SKM-1 treated with dmso at 0.1 percent for 144 hours (cell line): ENCODE results near the gene CFAP99.

Experiments used
- DNase-seq: peaks from one replicate; lab custom pipeline; 2025; ENCODE audit not compliant: unreplicated experiment; lab: John Stamatoyannopoulos, UW

Gene CFAP99

GRCh38 chr4:2390146-2390545 lies 28.6 kb upstream of the CFAP99 start:
- no peak for DNase-seq

GRCh38 chr4:2390784-2391421 lies 27.9 kb upstream of the CFAP99 start:
- no peak for DNase-seq

DNA sequence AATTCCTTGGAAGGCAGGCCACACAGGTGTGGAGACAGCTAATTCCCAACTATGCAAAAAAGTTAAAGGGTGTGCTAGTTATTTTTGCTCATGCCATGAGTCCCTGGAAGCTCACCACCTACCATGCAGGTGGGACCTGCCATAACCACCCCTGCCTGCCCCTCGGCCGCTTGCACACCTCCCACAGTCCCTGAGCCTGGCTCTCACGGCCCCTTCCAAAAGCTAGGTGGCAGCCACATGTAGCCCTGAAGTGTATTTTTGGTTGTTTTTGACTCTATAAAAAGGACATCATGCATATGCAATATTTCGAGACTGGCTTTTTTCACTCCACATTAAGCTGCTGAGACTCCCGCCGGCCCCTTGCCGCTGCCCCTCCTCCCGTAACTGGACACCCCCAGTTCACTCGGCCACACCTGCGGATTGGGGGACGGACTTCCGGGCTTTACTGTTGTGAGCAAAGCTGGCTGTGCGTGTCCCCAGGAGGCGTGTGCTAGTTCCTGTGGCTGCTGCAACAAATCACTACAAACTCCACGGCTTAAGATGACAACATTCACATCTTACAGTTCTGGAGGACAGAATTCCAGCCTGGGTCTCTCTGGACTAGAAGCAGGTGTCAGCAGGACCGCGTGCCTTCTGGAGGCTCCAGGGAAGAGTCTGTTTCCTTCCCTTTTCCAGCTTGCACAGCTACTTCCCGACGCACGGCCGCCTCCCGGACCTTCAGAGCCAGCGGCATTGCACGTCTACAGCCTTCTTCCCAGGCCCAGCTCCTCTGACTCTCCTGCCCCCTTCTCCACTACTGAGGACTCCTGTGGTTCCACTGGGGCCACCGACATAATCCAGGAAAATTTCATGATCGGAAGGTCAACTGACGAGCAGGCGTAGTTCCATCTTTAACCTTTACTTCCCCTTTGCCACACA lies 25.1 kb upstream of the CFAP99 start:
- no peak for DNase-seq

- no peak for DNase-seq
Observed at GRCh38 chr4:2394528-2394927, 24.2 kb upstream of the CFAP99 start.

- no peak for DNase-seq
Observed at GRCh38 chr4:2395038-2395437, 23.7 kb upstream of the CFAP99 start.

DNA sequence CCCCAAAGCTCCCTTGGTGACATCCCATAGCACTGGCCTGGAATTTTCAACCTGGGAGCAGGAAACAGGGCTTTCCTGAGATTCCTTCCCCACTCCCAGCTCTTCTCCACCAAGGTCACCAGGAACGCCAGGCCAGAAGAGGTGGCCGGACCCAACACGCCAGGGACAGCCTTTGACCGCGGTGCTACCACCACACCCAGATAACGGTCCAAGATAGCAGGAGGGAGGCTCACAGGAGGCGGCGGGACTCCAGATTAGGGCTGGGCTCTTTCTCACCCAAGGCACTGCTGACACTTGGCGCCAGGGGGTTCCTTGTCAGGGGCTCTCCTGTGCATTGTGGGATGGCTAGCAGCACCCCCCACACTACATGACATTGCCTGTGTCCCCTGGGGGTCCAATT lies 23.2 kb upstream of the CFAP99 start:
- no peak for DNase-seq

- DNase-seq = no peak
Observed at GRCh38 chr4:2396781-2397368, 21.9 kb upstream of the CFAP99 start.

- no peak for DNase-seq
Observed at GRCh38 chr4:2397596-2398379, 21.0 kb upstream of the CFAP99 start.

GRCh38 chr4:2399216-2399615 lies 19.5 kb upstream of the CFAP99 start:
- no peak for DNase-seq

- no peak for DNase-seq
Observed at GRCh38 chr4:2399631-2400190, 19.0 kb upstream of the CFAP99 start.

DNA sequence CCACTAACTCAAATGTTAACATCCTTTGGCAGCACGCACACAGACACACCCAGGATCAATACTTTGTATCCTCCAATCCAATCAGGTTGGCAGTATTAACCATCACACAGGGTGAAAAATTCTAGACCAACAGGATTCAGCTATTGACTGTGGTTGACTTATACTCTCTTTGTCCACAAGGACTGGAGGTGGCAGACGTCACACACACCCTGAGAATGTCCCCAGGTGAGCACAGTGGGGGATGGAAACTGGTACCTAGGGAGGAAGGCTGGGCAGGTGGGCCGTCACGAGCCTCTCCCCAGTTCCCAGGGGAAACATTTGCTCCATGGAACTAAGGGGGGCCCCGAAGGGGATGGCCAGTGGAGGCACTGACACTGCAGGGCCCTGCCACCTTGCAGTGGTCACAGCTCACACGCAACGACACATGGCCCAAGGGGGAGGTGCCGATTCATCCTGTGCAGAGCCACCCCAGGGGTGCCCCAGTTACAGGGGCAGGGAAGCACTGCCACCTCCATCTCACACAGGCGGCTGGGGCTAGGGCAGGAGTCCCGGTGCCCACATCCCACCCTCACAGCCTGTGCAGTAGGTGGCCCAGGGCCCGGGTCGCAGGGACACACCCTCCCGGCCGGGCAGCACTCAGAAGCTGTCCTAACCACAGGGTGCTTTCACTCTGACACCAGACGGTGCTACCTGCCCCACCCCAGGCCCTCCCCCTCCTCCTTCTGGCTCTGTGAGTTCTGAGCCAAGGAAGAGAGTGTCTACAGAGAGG lies 17.7 kb upstream of the CFAP99 start:
- no peak for DNase-seq

- DNase-seq = no peak
Observed at GRCh38 chr4:2401610-2401983, 17.2 kb upstream of the CFAP99 start.

GRCh38 chr4:2402048-2402842 lies 16.5 kb upstream of the CFAP99 start:
- DNase-seq = no peak

DNA sequence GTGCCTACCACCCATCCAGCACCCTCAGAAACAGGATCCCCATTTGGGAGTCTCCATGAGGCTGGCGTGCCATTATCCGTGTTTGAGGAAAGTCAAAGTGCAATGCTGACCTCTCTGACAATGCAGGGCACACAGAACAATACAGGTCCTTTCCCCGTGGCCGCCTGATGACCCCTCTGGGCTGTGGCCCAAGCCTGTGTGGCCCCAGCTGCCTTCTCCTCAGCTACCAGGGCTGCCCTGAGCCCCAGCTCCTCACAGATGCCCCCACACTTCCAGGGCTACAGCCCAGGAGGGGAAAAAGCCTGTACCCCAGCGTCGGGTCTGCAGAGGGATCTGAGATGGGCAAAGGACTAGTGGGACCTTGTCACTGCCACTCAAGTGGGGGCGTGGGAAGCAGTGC lies 15.8 kb upstream of the CFAP99 start:
- no peak for DNase-seq

DNA sequence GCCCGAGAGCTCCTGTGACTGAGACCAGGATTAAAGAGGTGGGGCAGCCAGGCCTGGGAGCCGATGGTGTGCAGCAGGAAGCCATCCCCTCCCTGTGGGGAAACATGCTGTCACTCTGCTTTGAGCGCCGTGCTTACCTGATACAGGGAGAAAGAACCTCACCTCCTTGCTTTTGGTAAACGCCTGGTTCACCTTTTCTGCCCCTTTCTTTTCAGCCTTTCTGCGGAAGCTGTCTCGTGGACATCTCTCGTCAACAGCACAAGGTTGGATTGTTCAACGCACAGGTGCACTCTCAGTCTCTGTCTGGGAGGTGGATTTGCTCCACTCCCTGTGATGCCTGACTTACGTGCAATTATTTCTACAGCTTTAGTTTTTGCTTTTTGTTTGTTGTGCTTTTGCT lies 12.3 kb upstream of the CFAP99 start:
- DNase-seq = no peak

GRCh38 chr4:2406920-2407319 lies 11.8 kb upstream of the CFAP99 start:
- DNase-seq = no peak

GRCh38 chr4:2407991-2408342 lies 10.8 kb upstream of the CFAP99 start:
- DNase-seq = no peak

DNA sequence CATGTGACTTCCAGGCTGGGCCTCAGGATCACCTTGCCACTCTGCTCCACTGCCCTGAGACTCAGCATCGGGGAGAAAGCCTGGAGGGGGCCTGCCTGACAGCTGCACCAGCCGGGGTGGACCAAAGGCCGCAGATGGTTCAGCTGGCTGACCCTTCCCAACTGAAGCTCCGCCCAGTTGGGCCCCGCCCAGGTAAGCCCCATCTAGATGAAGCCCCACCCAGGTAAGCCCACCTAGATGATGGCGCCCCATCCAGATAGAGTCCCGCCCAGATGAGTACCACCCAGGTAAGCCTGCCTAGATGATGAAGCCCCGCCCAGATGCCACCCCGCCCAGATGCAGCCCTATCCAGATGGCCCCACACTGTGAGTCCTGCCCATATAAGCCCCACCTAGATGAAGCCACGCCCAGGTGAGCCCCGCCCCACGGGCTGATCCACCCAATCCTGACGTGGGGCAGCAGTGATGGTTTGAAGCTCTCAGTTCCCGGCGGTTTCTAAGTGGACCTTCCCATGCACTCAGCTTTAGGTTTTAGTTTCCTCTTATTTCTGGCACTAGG lies 10.3 kb upstream of the CFAP99 start:
- no peak for DNase-seq

- no peak for DNase-seq
Observed at GRCh38 chr4:2408976-2409375, 9.8 kb upstream of the CFAP99 start.
